GM12878 (cell line): Measurements from ENCODE around the gene PPP1R14B. TPM values are rescaled to one million over a fixed set of nuclear protein-coding genes. Genes with fewer than 3 reads are reported as not detected.

Source experiments
- ELK1 ChIP-seq: IDR thresholded peaks from 2 replicates; pipeline ENCODE4 v1.6.1; 2012; ENCODE audit warnings: low read depth, low read length, improper control_type of control experiment
- HDGF ChIP-seq: fragments of 450-650 bp; IDR thresholded peaks from 2 replicates; pipeline ENCODE4 v1.6.1; 2016; ENCODE audit warnings: antibody characterized with exemption
- IRF5 ChIP-seq: fragments of 450-650 bp; IDR thresholded peaks from 2 replicates; pipeline ENCODE4 v1.6.1; 2017; ENCODE audit warnings: borderline replicate concordance
- MXI1 ChIP-seq: fragments of 150-350 bp; IDR thresholded peaks from 2 replicates; pipeline ENCODE4 v1.6.1; 2011; ENCODE audit warnings: low read depth, mild to moderate bottlenecking, inconsistent platforms, low read length, improper control_type of control experiment
- NFYA ChIP-seq: IDR thresholded peaks from 2 replicates; pipeline ENCODE4 v1.6.1; 2011; ENCODE audit warnings: low read depth, mild to moderate bottlenecking, low read length, improper control_type of control experiment, borderline replicate concordance
- POLR2A ChIP-seq: IDR thresholded peaks from 2 replicates; pipeline ENCODE4 v1.6.1; 2011; ENCODE audit warnings: low read depth, mild to moderate bottlenecking, low read length
- POU2F2 ChIP-seq: IDR thresholded peaks from 3 replicates; pipeline ENCODE4 v1.6.1; 2011; ENCODE audit warnings: low read depth, mild to moderate bottlenecking, low read length, borderline replicate concordance
- polyA plus RNA-seq, 11 experiments: library from polyadenylated mRNA; depleted of rRNA in 4 of 11; unstranded in 6 of 11; stranded (reverse) in 5 of 11; fragments of >200 nt; fragmentation: Nextera tagmentation in 4 of 11; fragmentation: Illumina TruSeq in 1 of 11; extraction: Ambion mirVana in 4 of 11; extraction: Trizol in 1 of 11; gene quantifications; 1 replicate in 1 of 11; 2 replicates in 10 of 11; pipeline versions ENCODE4 v1.2.1 to v1.2.3, GENCODE V29; 2011 to 2016; ENCODE audit warnings: inconsistent platforms in 2 of 11, missing spikeins in 2 of 11, low read depth in 1 of 11
- total RNA-seq, 4 experiments: library from RNA; depleted of rRNA in 3 of 4; stranded (reverse); fragments of >200 nt in 3 of 4; fragmentation: Illumina TruSeq in 1 of 4; extraction: Trizol in 1 of 4; gene quantifications; 2 replicates each; pipeline versions ENCODE4 v1.2.1 to v1.2.3, GENCODE V29; 2013 to 2021

Gene PPP1R14B
- total and polyA plus RNA-seq, 10 of the 15 experiments (the other 5 are each of a cell fraction or from before 2014, with no cell fraction given), result 8.4 to 283 (median 124) TPM

GRCh38 chr11:64226507-64227051 is 20.2 kb downstream of the PPP1R14B start (continued):
- TF ChIP-seq ELK1, result 0 out of 2 replicates have a peak, but pooled peaks have one; percentile 37
- no peak for TF ChIP-seq NFYA
- TF ChIP-seq MXI1, result peak; percentile 57
- TF ChIP-seq IRF5, result no peak
- peak; percentile 70 for TF ChIP-seq POLR2A
- TF ChIP-seq POU2F2, result no peak
- peak; percentile 71; the same call in 1 of the 2 replicates for TF ChIP-seq HDGF
- TF ChIP-seq, all 136 proteins: peak for 23
